DLD1 (cell line): ENCODE data around the gene STX3.

ENCODE experiments used
- in situ Hi-C: cut with HindIII; loops from 2 replicates; pipeline ENCODE4 v1.10.0; 2017; ENCODE audit warnings: low sequenced_read_pairs

STX3 gene

GRCh38 chr11:59754859-59755700, at the start of gene STX3:
STX3 (plus strand) TSS chr11:59755376; CDS start chr11:59755606, 230 bp downstream.
- in situ Hi-C loops: no loop called here

GRCh38 chr11:59706518-59707285, 48.5 kb upstream of the STX3 start:
- in situ Hi-C loops: no loop called here

DNA sequence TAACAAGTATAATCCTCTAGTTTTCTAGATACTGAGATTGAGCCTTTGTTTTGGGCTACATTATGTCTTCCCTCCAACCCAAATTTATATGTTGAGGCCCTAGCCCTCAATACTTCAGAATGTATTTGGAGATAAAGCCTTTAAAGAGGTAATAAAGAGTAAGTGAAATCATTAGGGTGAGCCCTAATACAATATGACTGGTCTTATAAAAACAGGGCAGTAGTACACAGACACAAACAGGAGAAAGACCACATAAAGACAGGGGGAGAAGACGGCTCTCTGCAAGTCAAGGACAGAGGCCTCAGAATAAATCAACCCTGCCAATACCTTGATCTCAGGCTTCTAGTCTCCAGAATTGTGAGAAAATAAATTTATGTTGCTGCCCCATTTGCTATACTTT, 47.8 kb upstream of the STX3 start:
- in situ Hi-C loops: no loop called here

DNA sequence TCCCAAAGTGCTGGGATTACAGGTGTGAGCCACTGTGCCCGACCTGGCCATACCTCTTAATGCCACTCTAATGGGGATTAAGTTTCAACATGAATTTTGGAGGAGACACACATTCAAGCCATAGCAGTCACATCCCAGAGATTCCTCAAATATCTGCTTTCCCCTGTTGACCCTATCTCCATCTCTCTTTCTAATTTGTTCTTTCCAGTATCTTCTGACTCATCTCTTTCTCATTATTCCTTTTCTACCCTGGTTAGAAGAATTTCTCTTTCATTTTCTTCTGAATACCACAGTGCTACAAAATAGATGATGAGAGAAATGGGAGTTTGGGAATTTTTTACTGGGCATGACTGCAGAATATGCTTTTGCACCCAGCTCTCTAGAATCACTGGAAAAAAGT, 46.6 kb upstream of the STX3 start:
- in situ Hi-C loops: no loop called here

GRCh38 chr11:59710136-59710847, 44.9 kb upstream of the STX3 start:
- in situ Hi-C loops: no loop called here

DNA sequence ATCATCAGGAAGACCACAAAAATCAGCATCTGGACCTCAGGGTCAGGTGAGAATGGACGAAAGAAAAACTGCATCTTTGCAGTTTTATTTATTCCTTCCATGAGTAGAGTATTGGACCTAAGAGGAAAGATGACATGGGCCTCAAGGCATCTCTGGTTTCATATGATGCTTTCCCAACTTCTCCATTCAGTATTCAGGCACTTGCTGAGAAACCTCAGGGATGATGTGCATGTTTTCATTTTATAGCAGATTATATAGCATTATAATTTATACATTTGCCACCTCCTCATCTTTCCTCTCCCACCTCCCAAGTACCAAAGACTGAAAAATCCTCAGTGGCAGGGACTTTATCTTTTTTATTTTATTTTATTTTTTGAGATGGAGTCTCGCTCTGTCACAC, 41.4 kb upstream of the STX3 start, which contains the start of gene OR10V1:
Gene OR10V1, minus strand, starts transcription at position 101 of the 400 bp plus-strand sequence. Its CDS starts 0 bp downstream, at position 101.
- in situ Hi-C loops: no loop called here

- in situ Hi-C loops: no loop called here
Measured at GRCh38 chr11:59716051-59716450, 39.1 kb upstream of the STX3 start.

- in situ Hi-C loops: no loop called here
Measured at GRCh38 chr11:59719556-59719955, 35.6 kb upstream of the STX3 start.

DNA sequence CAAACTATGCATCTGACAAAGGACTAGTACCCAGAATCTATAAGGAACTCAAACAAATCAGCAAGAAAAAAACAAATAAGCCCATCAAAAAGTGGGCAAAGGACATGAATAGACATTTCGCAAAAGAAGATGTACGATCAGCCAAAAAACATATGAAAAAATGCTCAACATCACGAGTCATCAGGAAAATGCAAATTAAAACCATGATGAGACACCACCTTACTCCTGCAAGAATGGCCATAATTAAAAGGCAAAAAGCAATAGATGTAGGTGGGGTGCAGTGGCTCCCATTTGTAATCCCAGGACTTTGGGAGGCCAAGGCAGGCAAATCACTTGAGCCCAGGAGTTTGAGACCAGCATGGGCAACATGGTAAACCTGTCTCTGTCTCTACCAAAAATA, 31.1 kb upstream of the STX3 start:
- in situ Hi-C loops: no loop called here

- in situ Hi-C loops: no loop called here
Measured at GRCh38 chr11:59727426-59727825, 27.8 kb upstream of the STX3 start.

- in situ Hi-C loops: no loop called here
Measured at GRCh38 chr11:59728154-59728553, 27.0 kb upstream of the STX3 start.

DNA sequence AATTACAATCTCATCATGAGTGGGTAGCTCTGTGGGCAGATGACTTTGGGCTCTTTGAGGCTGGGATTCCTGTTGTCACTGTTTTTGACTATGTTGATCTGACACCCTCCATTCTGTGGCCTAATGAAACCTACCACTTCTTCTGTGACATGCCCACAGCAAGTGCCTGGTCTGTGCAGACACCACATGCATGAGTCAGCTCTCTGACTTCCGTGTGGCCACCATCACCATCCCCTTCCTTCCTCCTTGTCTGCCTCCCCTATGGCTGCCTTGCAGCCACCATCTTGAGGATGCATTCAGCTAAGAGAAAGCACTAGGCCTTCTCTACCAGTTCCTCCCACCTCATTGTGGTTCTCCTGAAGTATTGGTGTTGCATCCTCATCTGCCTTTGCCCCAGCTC, 26.3 kb upstream of the STX3 start:
- in situ Hi-C loops: no loop called here

- in situ Hi-C loops: no loop called here
Measured at GRCh38 chr11:59729834-59730233, 25.3 kb upstream of the STX3 start.

- in situ Hi-C loops: no loop called here
Measured at GRCh38 chr11:59730896-59731565, 24.1 kb upstream of the STX3 start.

- in situ Hi-C loops: no loop called here
Measured at GRCh38 chr11:59746111-59746510, 9.1 kb upstream of the STX3 start.

- in situ Hi-C loops: no loop called here
Measured at GRCh38 chr11:59753650-59754493, 1.3 kb upstream of the STX3 start.

DNA sequence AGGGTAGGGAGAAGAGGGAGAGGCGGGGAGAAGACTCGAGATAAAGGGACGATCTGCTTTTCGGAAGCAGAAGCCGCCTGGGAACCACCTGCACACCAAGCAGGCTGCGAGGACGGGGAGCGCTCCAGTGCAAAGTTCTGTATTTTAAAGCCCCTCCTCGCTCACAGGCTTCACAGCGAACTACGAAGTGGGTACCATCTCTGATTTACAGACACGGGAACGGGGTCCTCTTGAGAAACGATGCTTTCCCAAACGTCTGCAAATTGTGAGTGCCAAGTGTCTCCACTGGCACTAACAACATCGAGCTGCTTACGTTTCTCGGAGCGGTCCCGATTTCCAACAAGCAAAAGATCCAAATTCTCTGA, 700 bp upstream of the STX3 start:
- in situ Hi-C loops: no loop called here

DNA sequence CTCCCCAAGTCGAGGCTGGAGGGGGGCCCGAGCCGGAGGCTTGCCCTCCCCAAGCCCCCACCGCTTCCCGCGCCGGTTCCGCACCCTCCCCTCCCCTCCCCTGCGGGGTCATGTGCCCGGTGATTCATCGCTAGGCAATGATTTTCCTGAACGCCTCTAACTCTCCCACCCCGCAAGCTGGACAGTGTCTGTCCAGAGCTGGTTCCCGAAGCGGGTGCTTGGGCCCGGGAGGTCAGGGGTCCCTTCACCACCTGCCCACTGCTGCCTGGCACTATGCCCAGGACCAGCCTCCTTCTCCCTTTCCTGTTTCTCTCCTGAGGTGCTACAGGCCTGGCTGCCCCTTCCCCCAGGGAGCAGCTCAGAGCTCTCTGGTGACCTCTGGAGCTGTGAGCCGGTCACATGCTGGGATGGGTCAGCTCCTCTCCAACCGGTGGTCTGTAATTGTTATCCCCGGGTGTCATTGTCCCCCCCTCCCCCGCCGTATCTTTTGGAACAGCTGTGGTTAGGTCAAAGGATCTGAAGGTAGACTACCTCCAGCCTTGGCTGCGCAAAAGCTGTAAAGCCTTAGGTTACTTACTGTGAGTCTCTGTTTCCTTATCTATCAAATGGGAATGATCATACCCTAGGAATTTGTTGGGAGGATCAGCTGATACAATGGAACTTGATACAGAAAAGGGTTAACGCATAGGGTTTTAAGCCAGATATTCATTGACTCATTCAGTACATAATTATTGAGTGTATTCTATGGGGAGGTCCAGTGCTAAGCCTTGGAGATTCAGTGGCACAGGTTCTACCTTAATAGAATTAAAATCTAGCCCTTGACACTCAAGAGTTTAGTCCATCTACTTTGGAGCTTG, 753 bp downstream of the STX3 start:
- in situ Hi-C loops: no loop called here

GRCh38 chr11:59756558-59756840, 1.3 kb downstream of the STX3 start:
- in situ Hi-C loops: no loop called here
